Loucy (cell line): Measurements from ENCODE around the gene HUS1.
"Not testable (repeated sequence)": the region's sequence is repeated elsewhere in the genome, so short reads cannot be mapped to it uniquely, and the experiment has no call there.

Experiments
- H2AFZ ChIP-seq: fragments of 200-600 bp; sonication (generic); 2 replicates; pipeline ENCODE4 v1.6.0; 2016; ENCODE audit warnings: antibody characterized with exemption, mild to moderate bottlenecking, low read length, moderate library complexity
- H3F3A ChIP-seq: fragments of 200-600 bp; 2 replicates; pipeline ENCODE4 v1.6.0; 2016; ENCODE audit warnings: antibody characterized with exemption, low read depth, mild to moderate bottlenecking
- H3K27me3 ChIP-seq: fragments of 200-600 bp; sonication (generic); 2 replicates; pipeline ENCODE4 v1.6.1; 2014; ENCODE audit warnings: low read length, mild to moderate bottlenecking; ENCODE audit not compliant: insufficient read depth, poor library complexity, severe bottlenecking
- H3K36me3 ChIP-seq: fragments of 200-600 bp; sonication (generic); 2 replicates; pipeline ENCODE4 v1.6.1; 2016; ENCODE audit warnings: low read length; ENCODE audit not compliant: insufficient read depth
- H3K4me1 ChIP-seq: fragments of 200-600 bp; sonication (generic); 2 replicates; pipeline ENCODE4 v1.5.1; 2014; ENCODE audit warnings: low read length, mild to moderate bottlenecking; ENCODE audit not compliant: insufficient read depth, poor library complexity, severe bottlenecking
- H3K4me2 ChIP-seq: fragments of 200-600 bp; sonication (generic); 2 replicates; pipeline ENCODE4 v1.6.0; 2014; ENCODE audit warnings: antibody characterized with exemption, low read length, low read depth, mild to moderate bottlenecking; ENCODE audit not compliant: poor library complexity, severe bottlenecking
- H3K4me3 ChIP-seq: fragments of 200-600 bp; sonication (generic); 2 replicates; pipeline ENCODE4 v1.5.1; 2014; ENCODE audit warnings: low read length, mild to moderate bottlenecking, mixed read lengths; ENCODE audit not compliant: poor library complexity, severe bottlenecking
- H3K79me2 ChIP-seq: fragments of 200-600 bp; sonication (generic); 2 replicates; pipeline ENCODE4 v1.6.1; 2014; ENCODE audit warnings: low read length; ENCODE audit not compliant: insufficient read depth
- H3K9ac ChIP-seq: fragments of 200-600 bp; sonication (generic); 2 replicates; pipeline ENCODE4 v1.6.0; 2014; ENCODE audit warnings: mild to moderate bottlenecking, low read depth, low read length, moderate library complexity; ENCODE audit not compliant: poor library complexity, severe bottlenecking
- H3K9me2 ChIP-seq: fragments of 200-600 bp; sonication (generic); replicated peaks from 2 replicates; pipeline ENCODE4 v1.6.1; 2016; ENCODE audit warnings: low read depth, low read length, mixed read lengths
- H3K9me3 ChIP-seq: fragments of 200-600 bp; sonication (generic); 2 replicates; pipeline ENCODE4 v1.6.1; 2014; ENCODE audit warnings: mild to moderate bottlenecking, antibody characterized with exemption, low read length, low read depth; ENCODE audit not compliant: insufficient read depth
- H4K20me1 ChIP-seq: fragments of 200-600 bp; sonication (generic); 2 replicates; pipeline ENCODE4 v1.6.0; 2014; ENCODE audit warnings: antibody characterized with exemption, low read length, mild to moderate bottlenecking; ENCODE audit not compliant: insufficient read depth, poor library complexity, severe bottlenecking
- EZH2phosphoT487 ChIP-seq: fragments of 200-600 bp; IDR thresholded peaks from 2 replicates; pipeline ENCODE4 v1.6.1; 2018; ENCODE audit warnings: antibody characterized with exemption, mild to moderate bottlenecking, moderate library complexity, borderline replicate concordance
- TF ChIP-seq, protein P1 (sequence below): fragments of 200-600 bp; sonication (generic); conservative IDR thresholded peaks from 2 replicates; pipeline ENCODE4 v1.5.1; 2014; ENCODE audit warnings: mild to moderate bottlenecking, antibody characterized with exemption, low read length

Gene HUS1

GRCh38 chr7:48006866-48007265, 27.5 kb upstream of the HUS1 start:
- Histone ChIP-seq H3K36me3 (no peaks in the 10 kb centered on the region), H3K9me2 (no peaks in the 10 kb centered on the region), H3K9me3 (no peaks in the 10 kb centered on the region; the same call in 1 of the 2 replicates), H3K79me2 (no peaks in the 10 kb centered on the region), H3K4me1 (no peaks in the 10 kb centered on the region), H3K4me2 (no peak overlapping the region), H4K20me1 (no peaks in the 10 kb centered on the region), H2AFZ (no peak overlapping the region), H3K9ac (no peak overlapping the region), H3K27me3 (no peaks in the 10 kb centered on the region), H3F3A (no peaks in the 10 kb centered on the region), H3K4me3 (no peak overlapping the region)
- TF ChIP-seq, protein P1, sequence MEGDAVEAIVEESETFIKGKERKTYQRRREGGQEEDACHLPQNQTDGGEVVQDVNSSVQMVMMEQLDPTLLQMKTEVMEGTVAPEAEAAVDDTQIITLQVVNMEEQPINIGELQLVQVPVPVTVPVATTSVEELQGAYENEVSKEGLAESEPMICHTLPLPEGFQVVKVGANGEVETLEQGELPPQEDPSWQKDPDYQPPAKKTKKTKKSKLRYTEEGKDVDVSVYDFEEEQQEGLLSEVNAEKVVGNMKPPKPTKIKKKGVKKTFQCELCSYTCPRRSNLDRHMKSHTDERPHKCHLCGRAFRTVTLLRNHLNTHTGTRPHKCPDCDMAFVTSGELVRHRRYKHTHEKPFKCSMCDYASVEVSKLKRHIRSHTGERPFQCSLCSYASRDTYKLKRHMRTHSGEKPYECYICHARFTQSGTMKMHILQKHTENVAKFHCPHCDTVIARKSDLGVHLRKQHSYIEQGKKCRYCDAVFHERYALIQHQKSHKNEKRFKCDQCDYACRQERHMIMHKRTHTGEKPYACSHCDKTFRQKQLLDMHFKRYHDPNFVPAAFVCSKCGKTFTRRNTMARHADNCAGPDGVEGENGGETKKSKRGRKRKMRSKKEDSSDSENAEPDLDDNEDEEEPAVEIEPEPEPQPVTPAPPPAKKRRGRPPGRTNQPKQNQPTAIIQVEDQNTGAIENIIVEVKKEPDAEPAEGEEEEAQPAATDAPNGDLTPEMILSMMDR, result no peak
- TF ChIP-seq EZH2phosphoT487, result no peak

DNA sequence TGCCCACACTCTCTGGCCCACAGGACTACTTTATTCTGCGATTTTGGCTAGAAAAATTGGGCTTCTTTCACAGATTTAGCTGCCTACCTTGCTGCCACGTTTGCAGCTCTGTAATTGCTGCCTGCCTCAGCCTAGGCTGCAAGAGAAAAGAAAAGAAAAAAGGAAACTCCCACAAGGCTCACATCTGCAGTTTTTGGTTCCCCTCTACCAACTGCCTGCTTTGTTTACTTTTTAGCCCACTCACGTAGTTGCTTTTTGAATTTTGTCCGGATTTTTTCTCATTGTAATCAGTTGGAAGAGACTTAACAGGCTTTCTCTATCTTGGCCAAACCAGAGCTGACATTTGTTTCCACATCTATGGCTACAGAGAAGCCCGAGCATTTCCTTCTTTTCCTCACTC, 25.2 kb upstream of the HUS1 start:
- no peak overlapping the region for H3K4me2 ChIP-seq
- no peaks in the 10 kb centered on the region for H3K4me1 ChIP-seq
- no peaks in the 10 kb centered on the region for H3K9me2 ChIP-seq
- no peaks in the 10 kb centered on the region; the same call in 1 of the 2 replicates for H3K9me3 ChIP-seq
- no peak overlapping the region for H3K4me3 ChIP-seq
- H3K36me3 ChIP-seq, result no peaks in the 10 kb centered on the region
- TF ChIP-seq, protein P1, result no peak
- no peak for TF ChIP-seq EZH2phosphoT487
- no peak overlapping the region for H3K9ac ChIP-seq
- no peaks in the 10 kb centered on the region for H4K20me1 ChIP-seq
- no peaks in the 10 kb centered on the region for H3F3A ChIP-seq
- H3K27me3 ChIP-seq, result no peaks in the 10 kb centered on the region
- H2AFZ ChIP-seq, result no peak overlapping the region
- no peaks in the 10 kb centered on the region for H3K79me2 ChIP-seq

- H3K4me2 ChIP-seq, result no peak overlapping the region
- no peak overlapping the region for H3K9ac ChIP-seq
- H3K9me2 ChIP-seq, result no peaks in the 10 kb centered on the region
- no peaks in the 10 kb centered on the region for H3K4me1 ChIP-seq
- H2AFZ ChIP-seq, result no peak overlapping the region
- H3K4me3 ChIP-seq, result no peak overlapping the region
- TF ChIP-seq, protein P1, result no peak
- TF ChIP-seq EZH2phosphoT487, result no peak
- H3K27me3 ChIP-seq, result no peaks in the 10 kb centered on the region
- H3K79me2 ChIP-seq, result no peaks in the 10 kb centered on the region
- no peaks in the 10 kb centered on the region for H4K20me1 ChIP-seq
- H3K9me3 ChIP-seq, result no peaks in the 10 kb centered on the region; the same call in 1 of the 2 replicates
- H3F3A ChIP-seq, result no peaks in the 10 kb centered on the region
- no peaks in the 10 kb centered on the region for H3K36me3 ChIP-seq
These were observed 24.6 kb upstream of the HUS1 start for GRCh38 chr7:48004032-48004431.

- H3F3A ChIP-seq, H3K27me3 ChIP-seq, H3K4me2 ChIP-seq, H3K4me3 ChIP-seq, H3K4me1 ChIP-seq, H3K9me3 ChIP-seq, H3K36me3 ChIP-seq, H3K9ac ChIP-seq, H2AFZ ChIP-seq, H4K20me1 ChIP-seq, H3K79me2 ChIP-seq, H3K9me2 ChIP-seq: not testable (repeated sequence)
These were observed 20.7 kb upstream of the HUS1 start for GRCh38 chr7:48000164-48000563.
